Mesendoderm (in vitro differentiated cells): ENCODE data around the gene PSMB7.

ENCODE experiments used
- DNase-seq: peaks from one replicate; pipeline ENCODE4 v3.0.0; 2013
- H2AK5ac ChIP-seq: 2 replicates; pipeline ENCODE4 v1.6.1; 2013; ENCODE audit warnings: low read length, inconsistent platforms
- H2BK120ac ChIP-seq: 2 replicates; pipeline ENCODE4 v1.6.1; 2013; ENCODE audit warnings: low read depth, mild to moderate bottlenecking, low read length, moderate library complexity, mixed read lengths
- H2BK15ac ChIP-seq: replicated peaks from 2 replicates; pipeline ENCODE4 v1.6.1; 2013; ENCODE audit warnings: low read depth, mild to moderate bottlenecking, moderate library complexity
- H2BK5ac ChIP-seq: 2 replicates; pipeline ENCODE4 v1.6.1; 2013; ENCODE audit warnings: low read length, inconsistent platforms
- H3K18ac ChIP-seq: 2 replicates; pipeline ENCODE4 v1.6.1; 2013; ENCODE audit warnings: mild to moderate bottlenecking, low read length, mixed read lengths
- H3K23ac ChIP-seq: one replicate; pipeline ENCODE4 v1.6.1; 2013; ENCODE audit warnings: low read length
- H3K27ac ChIP-seq: 2 replicates; pipeline ENCODE4 v1.5.1; 2013; ENCODE audit warnings: low read depth, mild to moderate bottlenecking, inconsistent platforms, low read length, moderate library complexity
- H3K27me3 ChIP-seq: 2 replicates; pipeline ENCODE4 v1.6.1; 2013; ENCODE audit warnings: low read length, control low read depth, mild to moderate bottlenecking, inconsistent platforms; ENCODE audit not compliant: insufficient read depth, poor library complexity
- H3K36me3 ChIP-seq: 2 replicates; pipeline ENCODE4 v1.6.1; 2013; ENCODE audit warnings: low read length, inconsistent platforms; ENCODE audit not compliant: control insufficient read depth, insufficient read depth
- H3K4ac ChIP-seq: one replicate; pipeline ENCODE4 v1.6.1; 2013; ENCODE audit warnings: low read depth, mild to moderate bottlenecking, low read length, moderate library complexity
- H3K4me1 ChIP-seq: 2 replicates; pipeline ENCODE4 v1.6.1; 2013; ENCODE audit warnings: low read depth, low read length, inconsistent platforms; ENCODE audit not compliant: control insufficient read depth
- H3K4me2 ChIP-seq: 2 replicates; pipeline ENCODE4 v1.6.1; 2013; ENCODE audit warnings: low read length
- H3K4me3 ChIP-seq: 2 replicates; pipeline ENCODE4 v1.5.1; 2013; ENCODE audit warnings: mild to moderate bottlenecking, low read length
- H3K56ac ChIP-seq: one replicate; pipeline ENCODE4 v1.6.1; 2013; ENCODE audit warnings: low read length
- H3K79me1 ChIP-seq: 2 replicates; pipeline ENCODE4 v1.6.1; 2013; ENCODE audit warnings: low read length, inconsistent platforms
- H3K79me2 ChIP-seq: 2 replicates; pipeline ENCODE4 v1.6.1; 2013; ENCODE audit warnings: mild to moderate bottlenecking, low read length; ENCODE audit not compliant: control insufficient read depth, insufficient read depth
- H3K9ac ChIP-seq: 2 replicates; pipeline ENCODE4 v1.6.1; 2013; ENCODE audit warnings: low read length, inconsistent platforms
- H4K5ac ChIP-seq: one replicate; pipeline ENCODE4 v1.6.1; 2013; ENCODE audit warnings: low read length
- H4K8ac ChIP-seq: one replicate; pipeline ENCODE4 v1.6.1; 2013; ENCODE audit warnings: low read depth, mild to moderate bottlenecking, control low read depth, low read length, moderate library complexity
- WGBS: extraction: QIAGEN DNeasy Blood & Tissue Kit; methylation state at CpG from one replicate; pipeline ENCODE4 v1.1.7; 2013; ENCODE audit warnings: low lambda C conversion rate, missing lambda C conversion rate; ENCODE audit not compliant: insufficient coverage; ENCODE audit errors: extremely low coverage; 5-methylcytosine and 5-hydroxymethylcytosine counted together

The PSMB7 gene

DNA sequence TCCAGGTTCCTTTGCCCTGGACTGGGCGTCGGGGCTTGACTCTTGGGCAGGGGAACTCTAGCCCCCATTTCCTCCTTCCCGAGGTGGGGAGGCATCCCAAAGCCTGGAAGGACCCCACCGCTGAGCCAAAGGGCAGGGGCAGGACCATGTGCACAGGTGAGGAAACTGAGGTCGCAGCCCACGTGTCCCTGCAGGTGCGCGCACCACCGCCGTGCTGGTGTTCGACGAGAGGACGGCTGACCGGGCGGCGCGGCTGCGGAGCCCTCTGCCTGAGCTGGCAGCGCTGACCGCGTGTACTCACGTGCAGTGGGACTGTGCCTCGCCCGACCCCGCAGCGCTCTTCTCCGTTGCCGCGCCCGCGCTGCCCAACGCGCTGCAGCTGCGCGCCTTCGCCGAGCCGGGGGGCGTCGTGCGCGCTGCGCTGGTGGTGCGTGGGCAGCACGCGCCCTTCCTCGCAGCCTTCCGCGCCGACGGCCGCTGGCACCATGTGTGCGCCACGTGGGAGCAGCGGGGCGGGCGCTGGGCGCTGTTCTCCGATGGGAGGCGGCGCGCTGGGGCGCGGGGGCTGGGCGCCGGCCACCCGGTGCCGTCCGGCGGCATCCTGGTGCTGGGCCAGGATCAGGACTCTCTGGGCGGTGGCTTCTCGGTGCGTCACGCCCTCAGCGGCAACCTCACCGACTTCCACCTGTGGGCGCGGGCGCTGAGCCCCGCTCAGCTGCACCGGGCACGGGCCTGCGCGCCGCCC, 37.8 kb upstream of the PSMB7 start:
- Histone ChIP-seq H3K27ac (no peak overlapping the region), H3K9ac (peak overlapping the region; percentile 47), H2BK120ac (no peak overlapping the region), H2BK15ac (no peak overlapping the region), H3K4me2 (peak overlapping the region; percentile 49), H3K79me1 (no peaks in the 10 kb centered on the region), H3K18ac (no peak overlapping the region), H3K4me1 (peaks cover 7% of the 10 kb centered on the region), H4K8ac (no peak overlapping the region), H3K4ac (no peak overlapping the region), H3K56ac (peak overlapping the region; percentile 69), H2AK5ac (no peak overlapping the region), H3K23ac (peak overlapping the region; percentile 39), H3K27me3 (no peaks in the 10 kb centered on the region), H3K79me2 (no peaks in the 10 kb centered on the region), H3K4me3 (no peak overlapping the region), H2BK5ac (no peak overlapping the region), H3K36me3 (no peaks in the 10 kb centered on the region), H4K5ac (no peak overlapping the region)
- WGBS, result no CpG with 5 or more reads among the region's 85 CpGs
- DNase-seq, result no peak

DNA sequence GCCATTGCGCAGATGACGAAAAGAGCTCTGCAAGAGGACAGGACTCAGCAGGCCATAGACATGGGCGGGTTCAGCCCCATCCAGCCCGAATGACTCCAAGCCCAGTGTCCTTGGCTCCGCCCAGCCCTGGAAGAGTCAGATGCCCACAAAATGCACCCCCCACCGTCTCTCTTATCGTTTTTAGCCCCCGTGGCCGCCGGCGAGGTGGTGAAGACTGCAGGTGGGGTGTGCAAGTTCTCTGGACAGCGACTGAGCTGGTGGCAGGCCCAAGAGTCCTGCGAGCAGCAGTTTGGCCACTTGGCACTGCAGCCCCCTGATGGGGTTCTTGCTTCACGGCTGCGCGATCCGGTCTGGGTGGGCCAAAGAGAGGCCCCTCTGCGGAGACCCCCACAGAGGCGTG, 37.1 kb upstream of the PSMB7 start:
- Histone ChIP-seq H2BK5ac (no peak overlapping the region), H3K36me3 (no peaks in the 10 kb centered on the region), H2BK120ac (no peak overlapping the region), H3K23ac (no peak overlapping the region), H3K27me3 (no peaks in the 10 kb centered on the region), H3K9ac (no peak overlapping the region), H3K79me1 (no peaks in the 10 kb centered on the region), H3K4me3 (no peak overlapping the region), H4K5ac (no peak overlapping the region), H3K18ac (no peak overlapping the region), H4K8ac (no peak overlapping the region), H2BK15ac (no peak overlapping the region), H3K4me2 (no peak overlapping the region), H3K4ac (no peak overlapping the region), H3K56ac (no peak overlapping the region), H2AK5ac (no peak overlapping the region), H3K4me1 (peaks cover 7% of the 10 kb centered on the region), H3K79me2 (no peaks in the 10 kb centered on the region), H3K27ac (no peak overlapping the region)
- no peak for DNase-seq
- WGBS, result no CpG with 5 or more reads among the region's 19 CpGs

DNA sequence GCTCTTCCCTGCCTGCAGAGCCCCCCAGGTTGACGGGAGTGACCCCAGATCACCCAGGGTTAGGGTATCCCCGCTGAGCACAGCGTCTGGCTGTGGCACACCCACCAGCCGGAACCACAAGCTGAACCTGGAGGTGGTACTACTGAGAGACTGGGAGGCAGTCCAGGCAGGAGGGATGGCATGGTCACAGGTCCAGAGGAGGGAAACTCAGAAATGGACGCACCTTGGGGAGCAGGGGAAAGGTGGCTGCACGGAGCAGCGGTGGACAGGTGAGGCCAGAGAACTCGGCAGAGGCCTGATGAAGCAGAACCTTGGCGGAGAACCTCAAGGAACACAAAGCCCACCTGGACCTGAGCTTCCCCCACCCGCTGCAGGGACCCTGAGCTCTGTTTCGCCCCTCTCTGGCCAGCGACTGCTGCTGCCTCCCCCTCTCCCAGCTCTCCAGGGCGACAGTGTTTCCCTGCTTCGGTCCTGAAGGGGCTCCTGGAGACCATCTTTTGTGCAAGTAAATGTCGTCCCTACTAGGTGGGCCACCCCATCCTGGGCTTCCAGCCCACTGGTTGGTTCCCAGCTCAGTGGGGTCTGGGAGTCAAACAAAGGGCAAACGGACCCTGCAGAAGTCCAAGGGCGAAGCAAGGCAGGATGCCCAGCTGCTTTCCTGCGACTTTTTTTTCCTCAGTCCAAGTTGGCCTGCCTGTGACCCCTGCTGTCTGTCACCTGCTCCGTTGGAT, 35.9 kb upstream of the PSMB7 start:
- no peak overlapping the region for H2BK120ac ChIP-seq
- H4K8ac ChIP-seq, result no peak overlapping the region
- no peak overlapping the region for H4K5ac ChIP-seq
- no peaks in the 10 kb centered on the region for H3K27me3 ChIP-seq
- H3K9ac ChIP-seq, result peak overlapping the region; percentile 31
- H2BK5ac ChIP-seq, result no peak overlapping the region
- H3K23ac ChIP-seq, result peak overlapping the region; percentile 25
- H3K4me3 ChIP-seq, result no peak overlapping the region
- H3K27ac ChIP-seq, result no peak overlapping the region
- H3K79me1 ChIP-seq, result no peaks in the 10 kb centered on the region
- H3K56ac ChIP-seq, result peak overlapping the region; percentile 72
- H3K18ac ChIP-seq, result no peak overlapping the region
- no peak overlapping the region for H2AK5ac ChIP-seq
- no peak overlapping the region for H3K4ac ChIP-seq
- DNase-seq, result no peak
- no peaks in the 10 kb centered on the region for H3K79me2 ChIP-seq
- no peak overlapping the region for H2BK15ac ChIP-seq
- WGBS, result no CpG with 5 or more reads among the region's 19 CpGs
- H3K4me2 ChIP-seq, result peak overlapping the region; percentile 63
- peaks cover 4% of the 10 kb centered on the region for H3K4me1 ChIP-seq
- no peaks in the 10 kb centered on the region for H3K36me3 ChIP-seq

DNA sequence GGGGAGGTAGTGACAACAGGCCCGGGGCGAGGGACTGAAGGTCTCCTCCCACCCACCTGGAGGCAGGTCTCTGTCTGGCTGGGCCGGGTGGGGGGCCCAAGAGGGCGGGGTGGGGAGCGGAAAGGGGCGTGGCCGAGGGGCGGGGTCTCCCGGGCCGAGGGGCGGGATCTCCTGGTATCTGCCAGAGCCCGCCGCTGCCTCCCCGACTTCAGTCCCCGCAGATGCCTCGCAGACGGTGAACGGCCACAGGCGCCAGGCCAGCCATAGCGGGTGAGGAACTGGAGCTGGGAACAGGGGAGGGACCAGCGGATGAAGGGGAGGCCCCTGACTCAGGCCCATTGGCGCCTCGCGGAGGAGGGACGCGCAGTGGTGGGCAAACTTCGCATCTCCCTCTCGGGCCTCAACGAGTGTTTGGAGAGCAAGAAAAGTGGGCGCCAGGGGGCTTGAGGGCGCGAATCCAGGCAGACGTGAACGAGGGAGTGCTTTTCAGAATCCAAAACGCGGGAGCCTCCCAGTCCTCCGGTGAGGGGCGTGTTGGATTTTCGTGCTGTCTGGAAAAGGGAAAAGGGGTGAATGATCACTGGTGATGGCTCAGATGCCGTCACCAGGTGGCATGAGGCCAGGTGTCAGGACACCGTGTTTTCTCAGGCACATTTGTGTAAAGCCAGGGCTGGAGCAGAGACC, 35.1 kb upstream of the PSMB7 start, which contains the start of gene ADGRD2:
TSS of gene ADGRD2 (plus strand) at position 211 of the 684 bp plus-strand sequence. CDS start 1,216 bp downstream, outside the sequence.
- Histone ChIP-seq H3K27me3 (no peaks in the 10 kb centered on the region), H4K8ac (no peak within 1 kb of the TSS), H3K4me3 (no peak within 1 kb of the TSS), H3K4ac (no peak within 1 kb of the TSS), H2BK15ac (no peak within 1 kb of the TSS), H2BK120ac (no peak within 1 kb of the TSS), H3K18ac (no peak within 1 kb of the TSS), H3K4me1 (peaks cover 4% of the 10 kb centered on the region), H3K56ac (peak within 1 kb of the TSS; percentile 72), H3K23ac (peak within 1 kb of the TSS; percentile 25), H2AK5ac (no peak within 1 kb of the TSS), H3K4me2 (peak within 1 kb of the TSS; percentile 63), H3K9ac (peak within 1 kb of the TSS; percentile 31), H3K36me3 (no peaks in the 10 kb centered on the region), H2BK5ac (no peak within 1 kb of the TSS), H3K79me1 (no peaks in the 10 kb centered on the region), H3K27ac (no peak within 1 kb of the TSS), H3K79me2 (no peaks in the 10 kb centered on the region), H4K5ac (no peak within 1 kb of the TSS)
- WGBS, result no CpG with 5 or more reads among the region's 41 CpGs
- DNase-seq, result peak; percentile 90

DNA sequence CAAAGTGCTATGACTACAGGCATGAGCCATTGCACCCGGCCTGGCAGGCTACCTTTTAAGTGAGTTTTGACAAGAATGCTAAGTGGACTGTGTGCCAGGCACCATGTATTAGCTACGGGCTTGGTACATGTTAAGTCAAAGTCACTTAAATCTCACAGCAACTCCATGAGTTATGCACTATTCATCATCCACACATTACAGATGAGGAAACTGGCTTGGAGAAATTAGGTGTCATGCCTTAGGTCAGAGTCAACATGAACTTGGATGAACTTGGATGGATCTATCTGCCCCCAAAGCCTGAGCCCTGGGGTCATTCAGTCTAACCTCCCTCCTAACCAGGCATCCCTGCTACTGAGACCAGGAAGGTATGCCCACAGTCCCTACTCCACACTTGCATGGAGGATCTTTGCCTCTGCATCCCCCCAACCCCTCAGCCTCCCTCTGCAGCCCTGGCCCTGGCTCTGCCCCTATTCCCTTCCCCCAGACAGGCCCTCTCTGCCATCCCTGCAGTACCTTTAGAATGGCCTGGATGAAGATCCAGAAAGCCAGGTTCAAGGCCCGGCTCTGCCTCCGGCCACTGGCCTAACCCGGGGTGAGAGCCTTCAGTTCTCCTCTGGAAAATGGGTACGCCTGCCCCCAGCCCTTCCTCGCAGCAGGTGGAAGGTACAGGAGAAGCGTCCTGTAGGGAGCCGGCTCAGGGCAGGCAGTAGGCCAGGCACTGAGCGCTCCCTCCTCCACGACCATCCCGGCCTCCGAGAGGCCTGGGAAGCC, 34.3 kb upstream of the PSMB7 start:
- no peaks in the 10 kb centered on the region for H3K27me3 ChIP-seq
- no peaks in the 10 kb centered on the region for H3K79me2 ChIP-seq
- H2AK5ac ChIP-seq, result no peak overlapping the region
- H3K23ac ChIP-seq, result no peak overlapping the region
- no peak overlapping the region for H3K4ac ChIP-seq
- H4K5ac ChIP-seq, result no peak overlapping the region
- no peak overlapping the region for H3K56ac ChIP-seq
- no peaks in the 10 kb centered on the region for H3K36me3 ChIP-seq
- no peak overlapping the region for H2BK120ac ChIP-seq
- peaks cover 4% of the 10 kb centered on the region for H3K4me1 ChIP-seq
- no CpG with 5 or more reads among the region's 13 CpGs for WGBS
- H2BK5ac ChIP-seq, result no peak overlapping the region
- no peak overlapping the region for H3K4me3 ChIP-seq
- no peak overlapping the region for H3K18ac ChIP-seq
- no peak overlapping the region for H3K4me2 ChIP-seq
- H3K9ac ChIP-seq, result no peak overlapping the region
- no peak overlapping the region for H4K8ac ChIP-seq
- DNase-seq, result no peak
- no peaks in the 10 kb centered on the region for H3K79me1 ChIP-seq
- H3K27ac ChIP-seq, result no peak overlapping the region
- no peak overlapping the region for H2BK15ac ChIP-seq
